Hepatocyte (in vitro differentiated cells): ENCODE measurements around the gene CLEC19A.

Source experiments
- EZH2 ChIP-seq: fragments of 200-600 bp; sonication (generic); IDR thresholded peaks from 2 replicates; pipeline ENCODE4 v1.6.1; 2016; ENCODE audit warnings: antibody characterized with exemption, mild to moderate bottlenecking, borderline replicate concordance
- TF ChIP-seq, protein P1 (sequence below): fragments of 200-600 bp; sonication (generic); IDR thresholded peaks from 2 replicates; pipeline ENCODE4 v1.5.1; 2016; ENCODE audit warnings: antibody characterized with exemption, mild to moderate bottlenecking; ENCODE audit not compliant: poor library complexity

DNA sequence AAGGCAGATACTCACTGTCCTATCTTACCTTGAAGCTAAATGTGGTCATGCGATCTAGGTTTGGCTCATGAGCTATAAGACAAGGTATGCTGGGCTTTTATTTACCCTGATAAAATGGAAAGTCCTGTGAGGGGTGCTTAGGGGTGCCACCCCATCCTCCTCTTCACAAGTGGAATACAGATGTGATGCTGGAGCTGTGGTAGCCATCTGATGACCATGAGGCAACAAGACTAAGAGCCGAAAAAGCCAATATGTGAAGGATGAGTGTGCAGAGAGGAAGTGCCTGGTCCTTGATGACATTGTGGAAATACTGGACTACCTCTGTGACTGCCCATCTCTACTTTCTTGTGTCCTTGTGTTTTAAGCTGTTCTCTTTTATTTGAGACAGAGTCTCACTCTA, 74.0 kb downstream of the CLEC19A start:
- TF ChIP-seq, protein P1, sequence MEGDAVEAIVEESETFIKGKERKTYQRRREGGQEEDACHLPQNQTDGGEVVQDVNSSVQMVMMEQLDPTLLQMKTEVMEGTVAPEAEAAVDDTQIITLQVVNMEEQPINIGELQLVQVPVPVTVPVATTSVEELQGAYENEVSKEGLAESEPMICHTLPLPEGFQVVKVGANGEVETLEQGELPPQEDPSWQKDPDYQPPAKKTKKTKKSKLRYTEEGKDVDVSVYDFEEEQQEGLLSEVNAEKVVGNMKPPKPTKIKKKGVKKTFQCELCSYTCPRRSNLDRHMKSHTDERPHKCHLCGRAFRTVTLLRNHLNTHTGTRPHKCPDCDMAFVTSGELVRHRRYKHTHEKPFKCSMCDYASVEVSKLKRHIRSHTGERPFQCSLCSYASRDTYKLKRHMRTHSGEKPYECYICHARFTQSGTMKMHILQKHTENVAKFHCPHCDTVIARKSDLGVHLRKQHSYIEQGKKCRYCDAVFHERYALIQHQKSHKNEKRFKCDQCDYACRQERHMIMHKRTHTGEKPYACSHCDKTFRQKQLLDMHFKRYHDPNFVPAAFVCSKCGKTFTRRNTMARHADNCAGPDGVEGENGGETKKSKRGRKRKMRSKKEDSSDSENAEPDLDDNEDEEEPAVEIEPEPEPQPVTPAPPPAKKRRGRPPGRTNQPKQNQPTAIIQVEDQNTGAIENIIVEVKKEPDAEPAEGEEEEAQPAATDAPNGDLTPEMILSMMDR = no peak
- TF ChIP-seq EZH2 = no peak
